GM12878 (cell line): ENCODE results near the gene MAST2.

Experiments
- CREM ChIP-seq: IDR thresholded peaks from 2 replicates; pipeline ENCODE4 v1.6.1; 2014; ENCODE audit warnings: antibody characterized with exemption, low read depth
- ETV6 ChIP-seq, 2 experiments: fragments of 450-650 bp in 1 of 2; IDR thresholded peaks in 1 of 2; conservative IDR thresholded peaks in 1 of 2; 2 replicates each; pipeline ENCODE4 v1.6.1; 2014; ENCODE audit warnings: antibody characterized with exemption in 1 of 2, borderline replicate concordance in 1 of 2, low read depth in 1 of 2, mild to moderate bottlenecking in 1 of 2, moderate library complexity in 1 of 2
- FOXM1 ChIP-seq: IDR thresholded peaks from 2 replicates; pipeline ENCODE4 v1.6.1; 2012; ENCODE audit warnings: low read depth, mild to moderate bottlenecking, inconsistent platforms, low read length, moderate library complexity
- JUND ChIP-seq: IDR thresholded peaks from 2 replicates; pipeline ENCODE4 v1.6.1; 2012; ENCODE audit warnings: low read depth, mild to moderate bottlenecking, low read length, improper control_type of control experiment, moderate library complexity
- POLR2A ChIP-seq: IDR thresholded peaks from 2 replicates; pipeline ENCODE4 v1.6.1; 2011; ENCODE audit warnings: low read depth, mild to moderate bottlenecking, low read length
- RAD21 ChIP-seq: IDR thresholded peaks from 2 replicates; pipeline ENCODE4 v1.6.1; 2011; ENCODE audit warnings: mild to moderate bottlenecking, low read depth, low read length, moderate library complexity; ENCODE audit not compliant: insufficient read depth
- RFX5 ChIP-seq: IDR thresholded peaks from 2 replicates; pipeline ENCODE4 v1.6.1; 2011; ENCODE audit warnings: low read depth, low read length, improper control_type of control experiment
- SREBF2 ChIP-seq: IDR thresholded peaks from 2 replicates; pipeline ENCODE4 v1.6.1; 2012; ENCODE audit warnings: mild to moderate bottlenecking, low read length
- TF ChIP-seq, protein P1 (sequence below), 3 experiments: IDR thresholded peaks in 2 of 3; conservative IDR thresholded peaks in 1 of 3; 2 replicates each; pipeline ENCODE4 v1.5.1; 2011; ENCODE audit warnings: low read depth in 3 of 3, low read length in 3 of 3, mild to moderate bottlenecking in 3 of 3, control low read depth in 2 of 3, moderate library complexity in 2 of 3, inconsistent platforms in 1 of 3, mixed read lengths in 1 of 3; ENCODE audit not compliant: control insufficient read depth in 2 of 3, insufficient read depth in 1 of 3; ENCODE audit errors: extremely low read depth in 1 of 3
- TF ChIP-seq, protein P2 (sequence below): IDR thresholded peaks from 2 replicates; pipeline ENCODE4 v1.6.1; 2011; ENCODE audit warnings: mild to moderate bottlenecking, low read depth, low read length, moderate library complexity; ENCODE audit not compliant: insufficient replicate concordance
- TF ChIP-seq, protein P3 (sequence below): IDR thresholded peaks from 2 replicates; pipeline ENCODE4 v1.6.1; 2012; ENCODE audit warnings: mild to moderate bottlenecking, low read depth, low read length
- TF ChIP-seq, protein P4 (sequence below): IDR thresholded peaks from 2 replicates; pipeline ENCODE4 v1.6.1; 2012; ENCODE audit warnings: low read depth, low read length, improper control_type of control experiment

DNA sequence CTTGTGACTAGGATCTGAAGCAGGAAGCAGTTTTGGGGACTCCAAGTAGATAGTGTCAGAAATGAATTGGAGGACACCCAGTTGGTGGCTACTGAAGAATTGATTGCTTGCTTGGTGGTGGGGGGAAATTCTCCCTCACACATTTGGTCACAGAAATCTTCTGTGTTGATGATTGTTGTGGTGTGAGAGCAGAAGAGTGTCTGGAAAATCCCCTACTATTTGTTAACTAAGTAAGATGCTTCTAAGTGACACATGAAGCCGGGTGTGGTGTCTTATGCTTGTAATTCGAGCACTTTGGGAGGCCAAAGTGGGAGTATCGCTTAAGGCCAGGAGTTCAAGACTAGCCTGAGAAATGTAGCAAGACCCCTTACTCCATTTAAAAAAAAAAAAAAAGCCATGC lies 30.4 kb upstream of the MAST2 start:
- TF ChIP-seq, protein P1, sequence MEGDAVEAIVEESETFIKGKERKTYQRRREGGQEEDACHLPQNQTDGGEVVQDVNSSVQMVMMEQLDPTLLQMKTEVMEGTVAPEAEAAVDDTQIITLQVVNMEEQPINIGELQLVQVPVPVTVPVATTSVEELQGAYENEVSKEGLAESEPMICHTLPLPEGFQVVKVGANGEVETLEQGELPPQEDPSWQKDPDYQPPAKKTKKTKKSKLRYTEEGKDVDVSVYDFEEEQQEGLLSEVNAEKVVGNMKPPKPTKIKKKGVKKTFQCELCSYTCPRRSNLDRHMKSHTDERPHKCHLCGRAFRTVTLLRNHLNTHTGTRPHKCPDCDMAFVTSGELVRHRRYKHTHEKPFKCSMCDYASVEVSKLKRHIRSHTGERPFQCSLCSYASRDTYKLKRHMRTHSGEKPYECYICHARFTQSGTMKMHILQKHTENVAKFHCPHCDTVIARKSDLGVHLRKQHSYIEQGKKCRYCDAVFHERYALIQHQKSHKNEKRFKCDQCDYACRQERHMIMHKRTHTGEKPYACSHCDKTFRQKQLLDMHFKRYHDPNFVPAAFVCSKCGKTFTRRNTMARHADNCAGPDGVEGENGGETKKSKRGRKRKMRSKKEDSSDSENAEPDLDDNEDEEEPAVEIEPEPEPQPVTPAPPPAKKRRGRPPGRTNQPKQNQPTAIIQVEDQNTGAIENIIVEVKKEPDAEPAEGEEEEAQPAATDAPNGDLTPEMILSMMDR (IDR thresholded peaks at IDR 0.05 in 2 of 3, conservative IDR thresholded peaks at IDR 0.05 in 1 of 3; ENCODE audit: control insufficient read depth in 2 of 3, extremely low read depth in 1 of 3, insufficient read depth in 1 of 3, low read depth in 3 of 3, low read length in 3 of 3), result no peak
- TF ChIP-seq, protein P2, sequence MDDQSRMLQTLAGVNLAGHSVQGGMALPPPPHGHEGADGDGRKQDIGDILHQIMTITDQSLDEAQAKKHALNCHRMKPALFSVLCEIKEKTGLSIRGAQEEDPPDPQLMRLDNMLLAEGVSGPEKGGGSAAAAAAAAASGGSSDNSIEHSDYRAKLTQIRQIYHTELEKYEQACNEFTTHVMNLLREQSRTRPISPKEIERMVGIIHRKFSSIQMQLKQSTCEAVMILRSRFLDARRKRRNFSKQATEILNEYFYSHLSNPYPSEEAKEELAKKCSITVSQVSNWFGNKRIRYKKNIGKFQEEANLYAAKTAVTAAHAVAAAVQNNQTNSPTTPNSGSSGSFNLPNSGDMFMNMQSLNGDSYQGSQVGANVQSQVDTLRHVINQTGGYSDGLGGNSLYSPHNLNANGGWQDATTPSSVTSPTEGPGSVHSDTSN, result peak; percentile 23
- TF ChIP-seq SREBF2, result no peak
- TF ChIP-seq RFX5, result no peak
- no peak for TF ChIP-seq ETV6 (conservative IDR thresholded peaks at IDR 0.05 in 1 of 2, IDR thresholded peaks at IDR 0.05 in 1 of 2; ENCODE audit: borderline replicate concordance in 1 of 2, low read depth in 1 of 2)
- TF ChIP-seq, protein P3, sequence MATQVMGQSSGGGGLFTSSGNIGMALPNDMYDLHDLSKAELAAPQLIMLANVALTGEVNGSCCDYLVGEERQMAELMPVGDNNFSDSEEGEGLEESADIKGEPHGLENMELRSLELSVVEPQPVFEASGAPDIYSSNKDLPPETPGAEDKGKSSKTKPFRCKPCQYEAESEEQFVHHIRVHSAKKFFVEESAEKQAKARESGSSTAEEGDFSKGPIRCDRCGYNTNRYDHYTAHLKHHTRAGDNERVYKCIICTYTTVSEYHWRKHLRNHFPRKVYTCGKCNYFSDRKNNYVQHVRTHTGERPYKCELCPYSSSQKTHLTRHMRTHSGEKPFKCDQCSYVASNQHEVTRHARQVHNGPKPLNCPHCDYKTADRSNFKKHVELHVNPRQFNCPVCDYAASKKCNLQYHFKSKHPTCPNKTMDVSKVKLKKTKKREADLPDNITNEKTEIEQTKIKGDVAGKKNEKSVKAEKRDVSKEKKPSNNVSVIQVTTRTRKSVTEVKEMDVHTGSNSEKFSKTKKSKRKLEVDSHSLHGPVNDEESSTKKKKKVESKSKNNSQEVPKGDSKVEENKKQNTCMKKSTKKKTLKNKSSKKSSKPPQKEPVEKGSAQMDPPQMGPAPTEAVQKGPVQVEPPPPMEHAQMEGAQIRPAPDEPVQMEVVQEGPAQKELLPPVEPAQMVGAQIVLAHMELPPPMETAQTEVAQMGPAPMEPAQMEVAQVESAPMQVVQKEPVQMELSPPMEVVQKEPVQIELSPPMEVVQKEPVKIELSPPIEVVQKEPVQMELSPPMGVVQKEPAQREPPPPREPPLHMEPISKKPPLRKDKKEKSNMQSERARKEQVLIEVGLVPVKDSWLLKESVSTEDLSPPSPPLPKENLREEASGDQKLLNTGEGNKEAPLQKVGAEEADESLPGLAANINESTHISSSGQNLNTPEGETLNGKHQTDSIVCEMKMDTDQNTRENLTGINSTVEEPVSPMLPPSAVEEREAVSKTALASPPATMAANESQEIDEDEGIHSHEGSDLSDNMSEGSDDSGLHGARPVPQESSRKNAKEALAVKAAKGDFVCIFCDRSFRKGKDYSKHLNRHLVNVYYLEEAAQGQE, result no peak
- TF ChIP-seq CREM, result no peak
- no peak for TF ChIP-seq RAD21
- TF ChIP-seq, protein P4, sequence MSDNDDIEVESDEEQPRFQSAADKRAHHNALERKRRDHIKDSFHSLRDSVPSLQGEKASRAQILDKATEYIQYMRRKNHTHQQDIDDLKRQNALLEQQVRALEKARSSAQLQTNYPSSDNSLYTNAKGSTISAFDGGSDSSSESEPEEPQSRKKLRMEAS, result no peak
- TF ChIP-seq POLR2A, result no peak
- TF ChIP-seq JUND, result no peak
- no peak for TF ChIP-seq FOXM1
